ENCODE measurements around the gene PDE8B.

DNA sequence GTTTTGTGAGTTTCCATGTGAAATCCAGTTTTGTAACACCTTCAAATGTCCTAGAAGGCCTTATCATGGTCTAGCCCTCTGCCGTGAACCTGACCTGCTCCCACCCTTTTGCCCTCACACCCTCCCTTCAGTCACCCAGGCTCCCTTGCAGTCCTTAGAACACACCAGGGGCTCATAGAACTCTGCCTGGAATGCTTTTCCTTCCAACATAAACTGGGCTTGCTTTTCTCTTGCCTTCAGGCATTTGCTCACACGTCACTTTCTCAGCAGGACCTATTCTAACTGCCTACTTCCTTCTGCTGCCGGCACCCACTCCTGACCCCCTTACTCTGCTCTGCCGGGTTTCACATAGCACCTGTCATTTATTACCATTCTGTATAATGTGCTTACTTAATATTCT lies 111.9 kb downstream of the PDE8B start:
- no peak for TF ChIP-seq EZH2 (IDR thresholded peaks at IDR 0.05)
- TF ChIP-seq POLR2AphosphoS5 (IDR thresholded peaks at IDR 0.05; ENCODE audit: borderline replicate concordance, low read depth, low read length), result no peak

All from SK-N-MC (cell line).